OCI-LY1 (cell line): ENCODE data around the gene POU2F1.

Source experiments
- CTCF ChIP-seq: fragments of 200-600 bp; sonication (generic), shearing (Covaris generic); IDR thresholded peaks from 2 replicates; pipeline ENCODE4 v1.5.1; 2017; ENCODE audit warnings: mild to moderate bottlenecking, antibody characterized with exemption, low read length, moderate library complexity, mixed read lengths
- EZH2 ChIP-seq: fragments of 200-600 bp; sonication (generic), shearing (Covaris generic); IDR thresholded peaks from 2 replicates; pipeline ENCODE4 v1.8.0; 2017; ENCODE audit warnings: borderline replicate concordance, mixed run types, mild to moderate bottlenecking, antibody characterized with exemption, low read length, moderate library complexity, mixed read lengths

- no peak for TF ChIP-seq EZH2
- TF ChIP-seq CTCF, result no peak
Measured at GRCh38 chr1:167428395-167428794, 207.7 kb downstream of the POU2F1 start.
